GM21447 (cell line): ENCODE measurements around the gene IFNAR2.
A peak's percentile ranks its signal among the peaks of the same experiment; 100 is the strongest.

Source experiments
- ATAC-seq: cut with Tn5 transposase; IDR thresholded peaks from one replicate; pipeline ENCODE4 v1.9.1; 2021; ENCODE audit not compliant: unreplicated experiment

IFNAR2 gene

DNA sequence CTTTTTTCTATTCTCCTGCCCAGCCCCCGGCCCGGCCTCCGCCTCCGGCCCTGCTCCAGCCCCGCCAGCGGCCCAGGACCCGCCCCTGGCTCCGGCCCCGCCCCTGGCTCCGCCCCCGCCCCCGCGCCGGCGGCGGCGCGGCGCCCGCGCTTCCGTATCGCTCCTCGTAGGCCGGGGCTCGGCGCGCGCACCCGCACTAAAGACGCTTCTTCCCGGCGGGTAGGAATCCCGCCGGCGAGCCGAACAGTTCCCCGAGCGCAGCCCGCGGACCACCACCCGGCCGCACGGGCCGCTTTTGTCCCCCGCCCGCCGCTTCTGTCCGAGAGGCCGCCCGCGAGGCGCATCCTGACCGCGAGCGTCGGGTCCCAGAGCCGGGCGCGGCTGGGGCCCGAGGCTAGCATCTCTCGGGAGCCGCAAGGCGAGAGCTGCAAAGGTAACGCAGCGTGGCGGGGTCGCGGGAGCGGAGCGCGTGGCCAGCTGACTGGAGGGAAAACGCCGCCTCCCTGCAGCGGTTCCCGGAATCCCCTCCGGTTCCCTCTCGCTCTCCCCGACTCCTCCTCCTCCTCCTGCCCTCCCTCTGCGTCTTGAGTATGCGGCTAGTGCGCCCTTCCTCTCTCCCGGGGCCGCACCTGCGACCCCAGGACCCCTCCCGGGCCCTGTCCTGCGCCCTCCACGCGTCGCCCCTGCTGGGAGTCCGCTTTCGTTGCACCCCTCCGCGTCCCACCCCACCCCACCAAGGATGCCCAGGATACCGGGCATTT lies at the start of gene IFNAR2:
Gene IFNAR2 (plus strand): TSS at position 155 of the 761 bp plus-strand sequence. CDS start 11,985 bp downstream, outside the sequence.
- peak; percentile 52 for ATAC-seq

DNA sequence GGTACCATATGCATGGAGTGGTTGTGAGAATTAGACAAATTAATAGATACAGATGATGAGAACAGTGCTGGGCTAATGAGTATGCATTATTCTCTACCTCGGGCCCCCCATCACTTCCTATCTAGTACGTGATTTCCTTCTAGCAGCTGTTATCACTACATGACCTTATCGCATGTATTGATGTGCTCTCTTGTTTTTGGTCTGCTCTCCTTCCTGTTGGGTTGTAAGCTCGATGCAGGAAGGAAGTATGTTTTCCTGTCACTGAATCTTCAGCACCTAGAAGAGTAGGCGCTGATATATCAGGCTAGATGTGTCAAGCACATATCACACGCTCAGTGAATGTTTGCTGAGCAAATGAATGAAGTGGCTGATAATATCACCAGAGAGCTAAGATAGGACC lies 43.9 kb upstream of the IFNAR2 start:
- ATAC-seq = no peak

DNA sequence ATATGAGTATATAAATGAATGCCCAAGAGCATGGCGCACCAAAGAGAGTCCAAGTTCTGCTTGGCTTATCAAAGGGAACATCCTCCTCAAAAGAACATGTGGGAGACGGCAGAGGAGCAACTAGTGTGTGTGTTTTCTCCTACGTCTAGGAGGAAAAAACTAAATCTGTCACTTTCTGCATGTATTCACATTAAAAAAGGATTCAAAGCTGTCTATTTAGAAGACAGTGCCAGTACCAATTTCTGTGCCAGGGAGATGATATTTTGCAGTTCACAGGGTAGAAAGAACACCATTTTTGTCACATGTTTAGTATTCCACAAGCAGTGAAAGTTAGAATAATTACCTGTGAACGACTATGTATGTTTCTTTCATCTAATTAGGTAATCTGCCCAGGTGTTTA lies 42.5 kb upstream of the IFNAR2 start:
- no peak for ATAC-seq

DNA sequence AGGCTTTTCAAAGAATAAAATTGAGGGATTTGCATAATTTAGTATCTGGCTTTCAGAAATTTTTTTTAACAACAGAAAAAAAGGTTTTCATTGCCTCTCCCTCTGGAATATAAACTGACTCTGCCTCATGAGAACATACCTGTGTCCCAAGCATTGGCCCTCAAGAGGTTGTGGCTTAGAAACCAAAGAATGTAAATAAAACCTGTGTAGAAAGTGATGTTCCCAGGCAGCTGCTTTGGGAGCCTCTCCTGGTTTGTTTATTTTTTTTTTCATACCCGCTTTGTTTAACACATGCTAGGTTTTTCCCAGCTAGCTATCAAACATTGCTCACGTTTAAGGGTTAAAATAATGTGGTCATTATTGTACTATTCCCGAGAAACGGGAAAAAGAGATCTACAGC lies 40.5 kb upstream of the IFNAR2 start:
- ATAC-seq = no peak

DNA sequence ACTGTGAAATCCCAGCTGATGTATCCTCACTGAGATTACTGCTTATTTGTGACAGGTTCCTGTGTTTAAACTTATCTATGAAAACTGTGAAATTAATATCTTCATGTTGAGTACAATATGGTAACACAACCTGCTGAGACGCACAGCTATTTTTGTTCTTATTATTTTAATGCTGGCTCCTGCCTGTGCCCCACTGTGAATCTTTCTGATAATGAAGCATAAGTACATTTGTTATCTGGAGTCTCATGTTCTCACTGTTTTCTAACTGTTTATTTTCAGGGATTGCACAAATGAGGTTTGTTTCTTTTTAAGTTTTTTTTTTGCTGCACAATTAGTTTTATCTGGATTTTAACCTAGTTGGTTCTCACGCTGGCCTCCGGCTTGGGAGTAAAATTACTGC lies 39.9 kb upstream of the IFNAR2 start:
- no peak for ATAC-seq

DNA sequence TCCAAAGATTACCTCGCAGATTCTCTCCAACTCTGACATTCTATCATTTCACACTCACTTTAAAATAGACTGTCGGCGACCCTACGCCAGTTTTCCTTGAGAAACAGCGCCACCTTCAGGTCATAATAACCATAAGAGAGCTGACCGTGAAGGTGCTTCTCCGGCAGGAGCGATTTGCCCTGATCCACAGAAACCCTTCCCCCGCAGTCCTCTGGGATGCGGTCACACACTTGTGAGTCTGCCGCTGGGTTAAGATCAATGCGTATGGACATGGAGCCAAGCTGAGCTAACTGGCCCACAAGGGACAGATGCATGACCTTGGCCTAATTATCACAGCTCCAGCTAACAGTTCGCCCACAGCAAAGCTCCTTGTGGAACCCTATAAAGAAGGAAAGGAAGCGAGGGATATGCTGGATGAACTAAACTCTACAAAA lies 32.8 kb upstream of the IFNAR2 start:
- no peak for ATAC-seq

DNA sequence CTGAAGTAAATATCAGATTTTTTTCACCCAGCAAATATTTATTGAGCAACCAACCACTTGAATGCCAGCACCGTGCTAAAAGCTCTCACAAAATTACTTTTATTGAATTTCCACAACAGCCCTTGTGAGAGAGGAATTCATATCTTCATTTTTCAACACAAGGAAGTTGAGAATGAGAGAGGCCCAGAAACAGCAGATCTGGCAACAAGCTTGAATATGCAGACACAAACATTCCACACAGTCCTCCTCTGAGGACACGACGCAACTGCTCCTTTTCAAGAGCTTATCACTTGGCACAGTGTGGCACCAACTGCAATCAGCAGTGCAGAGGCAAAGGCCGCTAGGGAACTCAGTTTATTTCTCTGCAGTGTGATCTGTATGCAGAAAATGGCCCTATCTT lies 32.2 kb upstream of the IFNAR2 start:
- no peak for ATAC-seq

DNA sequence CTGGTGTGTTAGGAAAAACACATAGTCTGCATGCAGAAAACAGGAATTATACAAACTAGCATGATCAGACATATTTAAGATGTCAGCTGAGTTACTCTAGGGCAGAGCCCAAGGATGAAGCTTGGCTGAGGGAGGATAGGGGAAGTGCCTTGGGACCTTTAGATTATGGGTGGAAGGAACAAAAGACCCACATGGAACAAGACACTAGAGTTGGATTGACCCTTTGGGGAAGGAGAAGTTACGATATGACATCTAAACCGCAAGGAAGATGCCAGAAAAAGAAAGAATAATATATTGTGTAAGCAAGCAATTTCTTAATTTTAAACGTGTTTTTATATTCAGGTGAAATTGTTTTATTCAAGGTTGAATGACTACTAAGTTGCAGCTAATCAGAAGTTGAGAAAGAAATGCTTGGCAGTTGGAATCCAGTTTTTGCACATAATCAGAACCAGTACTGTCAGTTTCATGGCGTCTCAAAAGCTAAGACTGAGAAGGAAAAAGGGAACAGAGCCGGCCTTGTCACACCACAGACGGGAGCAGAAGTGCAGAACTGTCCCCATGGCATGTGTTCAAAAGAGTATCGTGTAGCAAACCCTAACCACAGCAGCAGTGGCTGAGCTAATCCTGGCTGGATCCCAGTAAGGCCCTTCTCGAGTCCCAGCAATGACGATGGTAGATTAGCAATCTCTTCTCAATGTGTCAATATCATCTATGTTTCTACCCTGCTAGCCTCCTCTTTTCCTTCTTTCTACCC lies 31.2 kb upstream of the IFNAR2 start:
- no peak for ATAC-seq

DNA sequence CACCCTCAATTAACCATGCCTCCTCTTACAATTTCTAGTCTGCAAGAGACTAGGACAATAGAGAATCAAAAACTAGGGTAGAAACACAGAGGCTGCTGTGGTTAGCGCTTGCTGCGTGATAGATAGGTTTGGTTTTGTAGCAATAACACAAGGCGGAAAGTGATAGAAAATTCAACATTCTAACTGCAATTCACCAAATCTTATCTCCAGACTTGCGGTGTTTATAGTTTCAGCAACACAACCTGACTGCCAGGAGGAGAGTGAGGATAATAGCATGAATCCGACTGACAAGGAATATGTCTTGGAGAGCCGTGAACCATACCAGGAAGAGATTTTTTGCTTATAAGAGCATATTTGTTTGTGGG lies 30.7 kb upstream of the IFNAR2 start:
- no peak for ATAC-seq

DNA sequence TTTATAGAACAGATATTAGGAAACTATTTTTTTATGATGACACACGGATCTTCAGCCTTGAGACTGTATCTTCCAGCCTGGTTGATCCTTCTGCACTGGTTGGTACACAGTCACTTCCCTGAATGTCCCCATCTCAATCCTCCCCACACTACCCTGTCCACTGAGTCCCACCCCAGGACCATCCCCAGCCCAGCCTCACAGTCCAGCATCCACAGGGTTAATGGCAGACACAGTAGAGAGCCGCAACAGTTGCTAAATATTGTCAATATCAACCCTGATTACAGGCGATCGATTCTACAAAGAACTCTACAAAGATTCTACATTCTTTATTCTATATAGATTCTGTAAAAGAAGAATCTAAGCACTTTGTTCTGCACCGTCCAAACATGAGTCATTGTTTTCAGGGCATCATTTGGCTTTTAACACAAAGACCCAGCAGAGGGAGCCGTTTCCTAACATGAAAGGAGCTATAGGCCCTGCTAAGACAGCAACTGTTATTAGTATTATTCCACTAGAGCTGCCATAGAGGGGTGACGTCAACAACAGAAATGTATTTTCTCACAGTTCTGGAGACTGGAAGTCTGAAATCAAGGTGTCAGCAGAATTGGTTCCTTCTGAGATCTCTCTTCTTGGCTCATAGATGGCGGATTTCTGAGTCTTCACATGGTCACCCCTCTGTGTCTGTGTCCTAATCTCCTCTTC lies 30.1 kb upstream of the IFNAR2 start:
- ATAC-seq = peak; percentile 68

DNA sequence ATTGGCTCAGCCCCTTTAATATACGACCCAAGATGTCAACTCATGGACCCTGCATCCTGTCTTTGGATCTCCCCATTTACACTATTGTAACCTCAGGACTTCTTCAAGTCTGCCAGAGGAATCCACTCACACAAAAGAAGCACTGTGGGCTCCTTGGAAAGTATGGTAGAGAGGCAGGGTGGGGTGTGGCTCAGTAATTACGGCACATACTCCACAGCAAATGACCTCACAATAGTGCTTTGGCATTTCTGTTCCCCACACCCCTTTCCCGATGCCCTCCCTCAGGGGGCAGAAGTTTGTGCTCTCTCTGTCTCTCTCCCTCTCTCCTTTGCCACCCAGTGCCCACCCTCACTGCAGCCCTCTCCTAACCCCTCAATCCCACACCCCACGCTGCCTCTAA lies 27.8 kb upstream of the IFNAR2 start:
- ATAC-seq = no peak

DNA sequence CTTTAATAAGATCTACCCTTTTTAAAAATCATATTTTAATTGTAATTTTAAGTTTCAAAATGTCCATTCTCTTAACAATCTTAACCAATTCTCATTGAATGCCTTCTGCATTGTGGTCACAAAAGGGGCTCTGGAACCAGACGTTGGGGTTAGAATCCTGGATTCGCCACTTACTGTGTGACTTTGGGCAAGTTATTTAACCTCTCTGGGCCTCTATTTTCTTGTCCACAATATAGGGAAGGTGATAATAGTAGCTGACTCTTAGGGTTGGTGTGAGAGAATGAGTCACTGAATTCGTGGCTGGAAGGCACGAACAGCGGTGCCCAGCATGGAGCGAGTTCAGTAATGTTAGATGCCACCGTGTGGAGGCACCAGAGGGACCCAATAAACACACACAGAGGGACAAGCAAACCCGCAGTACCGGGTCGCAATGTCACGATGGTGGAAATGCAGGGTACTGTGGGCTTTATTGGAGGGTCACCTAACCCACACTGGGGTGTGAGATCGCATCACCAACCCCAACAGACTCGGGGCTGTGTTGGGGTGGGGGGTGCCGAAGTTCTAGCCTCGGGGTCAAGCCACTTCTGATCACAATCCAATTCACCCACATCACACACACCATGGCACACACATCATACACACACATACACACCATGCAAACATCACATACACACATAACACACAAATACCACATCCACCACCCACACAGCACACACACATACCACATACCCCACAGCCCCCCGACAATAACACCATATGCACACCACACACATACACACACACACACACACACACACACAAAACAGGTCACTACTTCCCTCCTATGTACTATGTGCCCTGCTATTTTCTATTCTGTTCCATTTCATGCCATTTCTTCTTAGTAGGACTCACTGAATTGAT lies 27.0 kb upstream of the IFNAR2 start:
- ATAC-seq = no peak

DNA sequence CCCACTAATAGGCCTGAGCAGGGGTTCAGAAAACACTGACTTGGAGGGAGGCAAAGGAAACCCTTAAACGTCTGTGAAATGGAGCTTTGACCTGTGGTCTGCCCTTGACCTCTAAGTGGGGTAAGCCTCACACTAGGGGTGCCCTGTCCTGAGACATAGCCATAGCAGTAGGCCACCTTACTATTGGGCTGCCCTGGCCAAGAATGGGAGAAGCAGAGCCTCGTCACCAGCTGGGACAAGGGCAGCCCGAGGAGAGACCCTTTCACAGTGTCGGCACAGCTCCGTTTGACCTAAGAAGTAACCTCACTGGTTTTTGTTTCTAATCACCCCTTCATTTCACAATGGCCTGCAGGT lies 26.4 kb upstream of the IFNAR2 start:
- no peak for ATAC-seq

DNA sequence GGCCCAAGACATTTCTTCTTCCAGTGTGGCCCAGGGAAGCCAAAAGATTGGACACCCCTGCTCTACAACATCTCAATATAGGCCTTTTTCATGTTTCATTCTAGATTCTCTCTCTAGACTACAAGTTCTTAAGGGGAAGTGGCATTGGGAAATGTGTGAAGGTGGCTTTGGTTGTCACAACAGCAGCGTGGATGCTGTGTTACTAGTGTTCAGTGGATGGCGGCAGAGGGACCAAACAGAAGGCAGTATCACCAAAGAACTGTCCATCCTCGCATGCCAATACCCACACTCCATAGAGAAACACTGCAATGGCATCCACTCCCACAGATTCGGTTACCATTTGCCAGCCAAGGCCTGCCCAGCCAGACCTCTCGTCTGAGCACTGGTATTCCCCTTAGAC lies 24.3 kb upstream of the IFNAR2 start:
- no peak for ATAC-seq

DNA sequence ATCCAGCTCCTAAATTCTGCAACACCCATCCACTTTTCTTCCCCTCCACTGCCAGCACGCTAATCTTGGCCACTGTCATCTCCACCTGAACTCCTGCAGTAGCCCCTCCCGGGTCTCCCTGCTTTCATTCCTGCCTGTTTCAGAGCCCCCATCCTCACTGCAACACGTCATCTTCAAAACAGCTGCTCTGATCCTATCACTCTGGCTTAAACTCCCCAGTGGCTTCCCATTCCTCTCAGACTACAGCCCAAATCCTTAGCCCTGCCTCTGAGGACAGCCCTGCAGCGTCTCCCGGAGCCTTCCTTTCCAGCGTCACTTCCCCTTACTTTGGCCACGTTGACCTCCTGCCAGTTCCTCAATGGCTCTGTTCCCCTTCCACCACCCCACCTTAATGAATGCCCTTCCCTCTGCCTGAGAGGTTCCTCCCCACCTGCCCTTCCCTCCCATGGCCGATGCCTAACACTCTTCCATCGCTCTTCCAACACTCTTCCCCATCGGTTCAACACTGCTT lies 22.9 kb upstream of the IFNAR2 start:
- ATAC-seq = no peak

DNA sequence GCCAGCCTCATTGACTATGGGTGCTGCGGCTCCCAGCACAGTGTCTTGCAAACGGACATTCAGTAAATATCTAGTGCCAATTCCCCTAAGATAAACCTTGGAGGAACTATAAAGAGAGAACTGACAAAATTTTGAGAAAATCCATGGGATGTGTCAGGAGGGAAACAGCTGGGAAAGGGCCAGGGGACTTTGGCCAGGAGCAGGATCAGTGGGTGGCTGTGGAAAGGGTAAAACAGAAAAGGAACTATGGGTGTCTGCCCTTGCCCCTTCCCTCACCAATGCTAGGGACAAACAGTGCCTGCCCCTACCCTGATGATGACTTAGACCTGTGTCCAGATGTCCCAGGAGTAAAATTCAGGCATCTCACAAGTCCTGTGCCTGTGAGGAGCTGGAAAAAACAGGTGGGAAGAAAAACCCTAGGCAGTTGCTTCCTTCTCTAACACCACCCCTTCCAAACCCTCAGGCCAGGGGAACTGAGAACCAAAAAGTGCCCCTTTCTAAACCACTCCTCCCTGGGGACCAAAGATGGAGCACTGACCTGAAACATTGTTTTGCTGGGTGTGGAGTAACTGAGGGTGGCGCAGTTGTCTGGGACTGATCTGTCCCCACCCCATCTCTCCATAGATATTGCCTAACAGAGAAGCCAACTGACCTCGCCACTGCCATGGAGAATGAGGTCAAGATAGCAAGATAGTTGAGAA lies 22.1 kb upstream of the IFNAR2 start:
- ATAC-seq = no peak

DNA sequence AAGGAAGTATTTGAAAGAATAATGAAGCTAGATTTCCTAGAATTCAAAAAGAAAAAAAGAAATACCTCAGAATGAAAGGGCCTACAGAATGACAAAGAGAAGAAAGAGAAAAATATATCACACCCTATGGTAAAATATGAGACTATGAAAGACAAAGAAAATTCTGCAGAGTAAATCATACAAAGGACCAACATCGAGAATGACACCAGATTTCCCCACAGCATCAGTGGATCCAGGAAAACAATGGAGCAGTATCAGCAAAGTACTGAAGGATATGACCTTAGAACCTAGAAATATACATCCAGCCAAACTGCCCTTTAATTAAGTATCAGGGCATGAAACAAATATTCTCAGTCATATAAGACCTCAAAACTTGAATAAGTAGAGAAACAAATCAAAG lies 21.2 kb upstream of the IFNAR2 start:
- no peak for ATAC-seq

DNA sequence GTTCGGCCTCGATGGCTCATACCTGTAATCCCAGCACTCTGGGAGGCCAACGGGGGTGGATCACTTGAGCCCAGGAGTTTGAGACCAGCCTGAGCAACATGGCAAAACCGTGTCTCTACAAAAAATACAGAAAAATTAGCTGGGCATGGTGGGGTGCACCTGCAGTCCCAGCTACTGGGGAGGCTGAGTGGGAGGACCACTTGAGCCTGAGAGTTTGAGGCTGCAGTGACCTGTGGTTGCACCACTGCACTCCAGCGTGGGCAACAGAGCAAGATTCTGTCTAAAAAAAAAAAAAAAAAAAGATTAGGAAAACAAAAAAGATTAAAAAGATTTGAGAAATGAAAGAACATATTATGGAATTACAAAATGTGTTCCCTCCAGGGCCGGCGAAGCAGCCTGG lies 18.4 kb upstream of the IFNAR2 start:
- no peak for ATAC-seq

DNA sequence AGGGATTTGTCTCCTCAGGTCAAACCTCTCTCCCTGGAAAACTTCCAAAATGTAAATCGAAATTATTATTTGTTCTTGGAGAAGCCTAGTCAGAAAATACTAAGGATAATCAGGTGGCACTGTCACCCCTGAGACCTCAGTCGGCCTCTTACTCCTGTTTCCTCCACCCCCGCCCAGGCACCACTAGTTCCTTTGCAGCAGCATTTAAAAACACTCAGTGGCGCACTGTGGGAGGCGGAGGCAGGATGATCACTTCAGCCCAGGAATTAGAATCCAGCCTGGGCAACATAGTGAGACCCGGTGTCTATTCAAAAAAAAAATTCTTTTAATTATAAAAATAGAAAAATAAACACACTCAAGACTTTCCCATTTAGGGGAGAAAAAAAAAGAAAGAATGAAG lies 18.0 kb upstream of the IFNAR2 start:
- ATAC-seq = no peak

DNA sequence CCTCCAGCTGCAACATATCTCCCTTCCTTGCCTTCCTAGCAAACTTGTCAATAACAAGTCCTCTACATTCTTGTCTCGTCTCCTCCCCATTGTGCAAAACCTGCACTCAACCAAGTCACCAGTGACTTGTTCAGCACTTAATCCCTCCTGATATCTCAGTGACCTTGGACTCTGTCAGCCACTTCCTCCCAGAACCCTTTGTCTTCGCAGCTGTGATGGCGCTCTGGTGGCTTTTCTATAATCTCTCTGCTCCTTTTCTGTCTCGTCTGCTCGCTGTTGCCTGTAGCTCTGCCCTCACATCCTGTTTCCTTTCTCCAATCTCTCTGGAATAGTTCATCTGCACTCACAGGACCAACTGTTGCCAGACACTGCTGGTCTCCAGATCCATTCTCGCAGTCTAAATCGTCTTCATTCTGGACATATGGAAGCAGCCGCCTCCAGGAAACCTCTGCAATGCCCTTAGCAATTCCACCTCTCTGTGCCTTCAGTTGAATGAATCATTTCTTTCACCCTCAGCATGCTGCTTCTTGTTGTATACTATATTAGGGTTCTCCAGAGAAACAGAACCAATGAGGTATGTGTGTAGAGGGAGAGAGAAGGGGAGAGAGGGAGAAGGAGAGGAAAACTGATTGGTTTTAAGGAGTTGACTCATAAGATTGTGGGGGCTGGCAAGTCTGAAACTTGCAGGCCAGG lies 17.4 kb upstream of the IFNAR2 start:
- ATAC-seq = no peak
